MCF 10A (cell line): ENCODE measurements around the gene TNS1. TPM values are rescaled to one million over a fixed set of nuclear protein-coding genes. Genes with fewer than 3 reads are reported as not detected.

Experiments
- BruUV-seq: library from RNA; stranded (reverse); fragments of 400-500 nt; replicated peaks from 2 replicates; lab custom pipeline; 2021; lab: Mats Ljungman, UMichigan
- CTCF ChIA-PET: fragments of 300-600 bp; sonication (Branson Sonifier 250); formaldehyde crosslinking; extraction: SDS; loops from one replicate; lab custom pipeline; 2021; ENCODE audit warnings: antibody characterized with exemption, inconsistent platforms; lab: Yijun Ruan, JAX
- POLR2A ChIA-PET: fragments of 300-600, 350-650 bp; sonication (Branson Sonifier 250); formaldehyde crosslinking; extraction: SDS; loops from one replicate; lab custom pipeline; 2020; ENCODE audit warnings: antibody characterized with exemption, inconsistent platforms; lab: Yijun Ruan, JAX
- DNase-seq: peaks from one replicate; pipeline ENCODE4 v3.0.0-alpha.2; 2018; ENCODE audit not compliant: unreplicated experiment
- H3K27ac Mint-ChIP-seq: one replicate; pipeline ENCODE4 v1.8.0; 2022; ENCODE audit warnings: mild to moderate bottlenecking, low read depth, mixed read lengths; ENCODE audit not compliant: unreplicated experiment
- H3K27me3 Mint-ChIP-seq: one replicate; pipeline ENCODE4 v1.8.0; 2022; ENCODE audit warnings: mixed read lengths; ENCODE audit not compliant: insufficient read depth, unreplicated experiment
- H3K36me3 Mint-ChIP-seq: one replicate; pipeline ENCODE4 v1.8.0; 2022; ENCODE audit warnings: mild to moderate bottlenecking, moderate library complexity, mixed read lengths; ENCODE audit not compliant: insufficient read depth, unreplicated experiment
- H3K4me1 Mint-ChIP-seq: one replicate; pipeline ENCODE4 v1.8.0; 2022; ENCODE audit warnings: mixed read lengths; ENCODE audit not compliant: insufficient read depth, unreplicated experiment
- H3K4me3 Mint-ChIP-seq: one replicate; pipeline ENCODE4 v1.8.0; 2022; ENCODE audit warnings: mild to moderate bottlenecking, moderate library complexity, mixed read lengths; ENCODE audit not compliant: unreplicated experiment
- H3K9me3 Mint-ChIP-seq: one replicate; pipeline ENCODE4 v1.8.0; 2022; ENCODE audit warnings: mixed read lengths; ENCODE audit not compliant: unreplicated experiment
- intact Hi-C: fragments of 100-400 bp; cut with micrococcal nuclease; formaldehyde crosslinking; loops from 2 replicates; pipeline ENCODE4 v1.14.1; 2022
- total RNA-seq: library from RNA; stranded (reverse); gene quantifications from 2 replicates; pipeline ENCODE4 v1.2.3, GENCODE V29; 2022
- TF ChIP-seq, protein P1 (sequence below): fragments of 200-600 bp; IDR thresholded peaks from one replicate; pipeline ENCODE4 v1.8.0; 2022; ENCODE audit warnings: antibody characterized with exemption, mild to moderate bottlenecking; ENCODE audit not compliant: unreplicated experiment

The TNS1 gene
- total RNA-seq, 1 experiment from 2014 or later, result 3.3 TPM

DNA sequence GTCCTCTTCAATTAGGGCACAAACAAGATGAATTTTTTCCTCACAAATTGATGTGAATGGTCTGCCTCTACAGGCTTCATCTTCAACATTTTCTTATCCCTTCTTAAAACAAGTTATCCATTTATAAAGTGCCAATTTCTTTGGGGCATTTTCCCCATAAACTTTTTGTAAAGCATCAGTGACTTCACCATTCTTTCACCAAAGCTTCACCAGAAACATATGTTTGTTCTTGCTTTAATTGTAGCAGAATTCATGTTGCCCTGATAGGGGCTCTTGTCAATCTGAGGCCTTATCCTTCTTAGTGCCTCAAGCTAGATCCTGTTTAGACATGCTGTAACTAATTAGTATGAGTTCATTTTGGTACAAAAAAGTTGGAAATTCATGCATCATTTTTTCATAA lies 226.2 kb downstream of the TNS1 start:
- no TSS peak for BruUV-seq
- intact Hi-C loops, result no loop called here
- Mint-ChIP-seq H3K36me3 (peaks cover 4% of the 10 kb centered on the region), H3K4me3 (no peak overlapping the region), H3K27me3 (peaks cover 37% of the 10 kb centered on the region), H3K9me3 (no peaks in the 10 kb centered on the region), H3K27ac (no peak overlapping the region), H3K4me1 (no peaks in the 10 kb centered on the region)
- ChIA-PET CTCF (interaction anchor here (1.1 to 3.4 kb wide), 4 partner anchors 9 to 264 kb away, joined by 4 to 31 read pairs (median 12); no protein-coding TSS in a partner anchor), POLR2A (no interaction called here)
- TF ChIP-seq, protein P1, sequence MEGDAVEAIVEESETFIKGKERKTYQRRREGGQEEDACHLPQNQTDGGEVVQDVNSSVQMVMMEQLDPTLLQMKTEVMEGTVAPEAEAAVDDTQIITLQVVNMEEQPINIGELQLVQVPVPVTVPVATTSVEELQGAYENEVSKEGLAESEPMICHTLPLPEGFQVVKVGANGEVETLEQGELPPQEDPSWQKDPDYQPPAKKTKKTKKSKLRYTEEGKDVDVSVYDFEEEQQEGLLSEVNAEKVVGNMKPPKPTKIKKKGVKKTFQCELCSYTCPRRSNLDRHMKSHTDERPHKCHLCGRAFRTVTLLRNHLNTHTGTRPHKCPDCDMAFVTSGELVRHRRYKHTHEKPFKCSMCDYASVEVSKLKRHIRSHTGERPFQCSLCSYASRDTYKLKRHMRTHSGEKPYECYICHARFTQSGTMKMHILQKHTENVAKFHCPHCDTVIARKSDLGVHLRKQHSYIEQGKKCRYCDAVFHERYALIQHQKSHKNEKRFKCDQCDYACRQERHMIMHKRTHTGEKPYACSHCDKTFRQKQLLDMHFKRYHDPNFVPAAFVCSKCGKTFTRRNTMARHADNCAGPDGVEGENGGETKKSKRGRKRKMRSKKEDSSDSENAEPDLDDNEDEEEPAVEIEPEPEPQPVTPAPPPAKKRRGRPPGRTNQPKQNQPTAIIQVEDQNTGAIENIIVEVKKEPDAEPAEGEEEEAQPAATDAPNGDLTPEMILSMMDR, result no peak
- DNase-seq, result no peak

DNA sequence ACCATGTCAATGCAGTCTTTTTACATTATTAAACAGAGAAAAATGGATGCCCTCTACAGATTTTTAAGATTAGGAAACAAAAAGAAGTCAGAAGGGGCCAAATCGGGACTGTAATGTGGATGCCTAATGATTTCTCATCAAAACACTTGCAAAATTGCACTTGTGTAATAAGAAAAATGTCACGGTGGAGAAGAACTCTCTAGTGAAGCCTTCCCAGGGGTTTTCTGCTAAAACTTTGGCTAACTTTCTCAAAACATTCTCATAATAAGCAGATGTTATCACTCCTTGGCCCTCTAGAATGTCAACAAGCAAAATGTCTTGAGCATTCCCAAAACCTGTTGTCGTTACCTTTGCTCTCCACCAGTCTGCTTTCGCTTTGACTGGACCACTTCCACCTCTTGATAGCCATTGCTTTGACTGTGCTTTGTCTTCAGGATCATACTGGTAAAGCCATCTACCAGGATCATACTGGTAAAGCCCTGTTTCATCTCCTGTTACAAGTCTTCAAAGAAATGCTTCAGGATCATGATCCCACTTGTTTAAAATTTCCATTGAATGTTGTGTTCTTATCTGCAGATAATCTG lies 226.8 kb downstream of the TNS1 start:
- peaks cover 4% of the 10 kb centered on the region for H3K36me3 Mint-ChIP-seq
- peaks cover 37% of the 10 kb centered on the region for H3K27me3 Mint-ChIP-seq
- TF ChIP-seq, protein P1, result no peak
- no TSS peak for BruUV-seq
- ChIA-PET POLR2A (no interaction called here), CTCF (interaction anchor here (1.2 to 3.4 kb wide), 3 partner anchors 10 to 111 kb away, joined by 3 to 31 read pairs (median 7); no protein-coding TSS in a partner anchor)
- no peaks in the 10 kb centered on the region for H3K4me1 Mint-ChIP-seq
- DNase-seq, result no peak
- no peaks in the 10 kb centered on the region for H3K9me3 Mint-ChIP-seq
- H3K27ac Mint-ChIP-seq, result no peak overlapping the region
- no peak overlapping the region for H3K4me3 Mint-ChIP-seq
- intact Hi-C loops, result no loop called here

- ChIA-PET CTCF (interaction anchor here (0.6 to 1.9 kb wide), 5 partner anchors 11 to 960 kb away, joined by 3 to 13 read pairs (median 3); no protein-coding TSS in a partner anchor), POLR2A (no interaction called here)
- Mint-ChIP-seq H3K4me3 (no peak overlapping the region), H3K36me3 (peaks cover 4% of the 10 kb centered on the region), H3K9me3 (no peaks in the 10 kb centered on the region), H3K27me3 (peaks cover 27% of the 10 kb centered on the region), H3K27ac (no peak overlapping the region), H3K4me1 (no peaks in the 10 kb centered on the region)
- DNase-seq, result no peak
- TF ChIP-seq, protein P1, result no peak
- intact Hi-C loops, result no loop called here
- BruUV-seq, result no TSS peak
Measured at GRCh38 chr2:217774232-217774631, 228.6 kb downstream of the TNS1 start.

- TF ChIP-seq, protein P1, result no peak
- POLR2A ChIA-PET, result no interaction called here
- H3K27me3 Mint-ChIP-seq, result peaks cover 24% of the 10 kb centered on the region
- DNase-seq, result no peak
- peaks cover 4% of the 10 kb centered on the region for H3K36me3 Mint-ChIP-seq
- intact Hi-C loops, result no loop called here
- H3K4me3 Mint-ChIP-seq, result no peak overlapping the region
- H3K27ac Mint-ChIP-seq, result no peak overlapping the region
- H3K4me1 Mint-ChIP-seq, result no peaks in the 10 kb centered on the region
- no peaks in the 10 kb centered on the region for H3K9me3 Mint-ChIP-seq
- no TSS peak for BruUV-seq
- CTCF ChIA-PET, result interaction anchor here (1.3 to 1.9 kb wide), 2 partner anchors 12 to 214 kb away, joined by 3 to 13 read pairs; no protein-coding TSS in a partner anchor
Measured at GRCh38 chr2:217773539-217773938, 229.3 kb downstream of the TNS1 start.
